B cell (primary cell): Measurements from ENCODE around the gene BCL2L11. TPM values are rescaled to one million over a fixed set of nuclear protein-coding genes. Genes with fewer than 3 reads are reported as not detected.

Experiments
- ATAC-seq: fragments of 200-7000 bp; cut with Tn5 transposase; one replicate; pipeline ENCODE4 v1.10.0; 2021; ENCODE audit warnings: low read depth, mild to moderate bottlenecking, moderate number of reproducible peaks, moderate library complexity
- CTCF ChIA-PET: fragments of 350-600 bp; sonication (Branson Sonifier 250); formaldehyde crosslinking; loops from one replicate; lab custom pipeline; 2021; ENCODE audit warnings: antibody characterized with exemption, inconsistent platforms; lab: Charles Lee
- POLR2A ChIA-PET: fragments of 350-600 bp; sonication (Branson Sonifier 250); formaldehyde crosslinking; loops from one replicate; lab custom pipeline; 2021; ENCODE audit warnings: antibody characterized with exemption; lab: Charles Lee
- DNase-seq: peaks from one replicate; pipeline ENCODE4 v3.0.0; 2013
- H2AFZ ChIP-seq: 2 replicates; pipeline ENCODE4 v1.6.1; 2012; ENCODE audit warnings: mild to moderate bottlenecking, low read depth, low read length; ENCODE audit not compliant: insufficient read depth, poor library complexity, severe bottlenecking
- H3K27ac ChIP-seq, 2 donors: 1 replicate in 1 of 2; 2 replicates in 1 of 2; pipeline ENCODE4 v1.5.1; 2012 to 2013; ENCODE audit warnings: low read length in 2 of 2, mild to moderate bottlenecking in 2 of 2, moderate library complexity in 1 of 2
- H3K27me3 ChIP-seq, 4 experiments: fragments of 200-600 bp in 1 of 4; sonication (generic) in 1 of 4; replicated peaks in 1 of 4; 1 replicate in 2 of 4; 2 replicates in 2 of 4; pipeline versions ENCODE4 v1.6.1 to v1.7.0; 2013 to 2016; ENCODE audit warnings: low read length in 3 of 4, mild to moderate bottlenecking in 2 of 4, mixed read lengths in 1 of 4, moderate library complexity in 1 of 4; ENCODE audit not compliant: insufficient read depth in 4 of 4, control insufficient read depth in 3 of 4; ENCODE audit errors: control extremely low read depth in 1 of 4
- H3K36me3 ChIP-seq, 2 experiments: replicated peaks in 1 of 2; 1 replicate in 1 of 2; 2 replicates in 1 of 2; pipeline versions ENCODE4 v1.6.1 to v1.7.1; 2013; ENCODE audit warnings: low read length in 1 of 2; ENCODE audit not compliant: insufficient read depth in 2 of 2, control insufficient read depth in 1 of 2; ENCODE audit errors: control extremely low read depth in 1 of 2, extremely low read depth in 1 of 2
- H3K4me1 ChIP-seq, 2 donors: fragments of 200-600 bp in 1 of 2; sonication (generic) in 1 of 2; 1 replicate in 1 of 2; 2 replicates in 1 of 2; pipeline versions ENCODE4 v1.5.1 to v1.6.1; 2013 to 2017; ENCODE audit warnings: low read length in 2 of 2; ENCODE audit not compliant: control insufficient read depth in 2 of 2, insufficient read depth in 2 of 2
- H3K4me2 ChIP-seq: replicated peaks from 2 replicates; pipeline ENCODE3; 2012; ENCODE audit warnings: mild to moderate bottlenecking, low read depth, low read length; ENCODE audit not compliant: poor library complexity, severe bottlenecking
- H3K4me3 ChIP-seq, 5 experiments: fragments of 200-600 bp in 1 of 5; sonication (generic) in 1 of 5; 1 replicate in 3 of 5; 2 replicates in 2 of 5; pipeline versions ENCODE4 v1.5.1 to v1.7.0; 2011 to 2016; ENCODE audit warnings: low read length in 4 of 5, mild to moderate bottlenecking in 4 of 5, low read depth in 2 of 5, control low read depth in 1 of 5, moderate library complexity in 1 of 5; ENCODE audit not compliant: insufficient read depth in 1 of 5; ENCODE audit errors: control extremely low read depth in 1 of 5, extremely low read depth in 1 of 5
- H3K79me2 ChIP-seq: fragments of 200-600 bp; sonication (generic); one replicate; pipeline ENCODE4 v1.6.0; 2016; ENCODE audit warnings: low read length; ENCODE audit not compliant: control insufficient read depth, insufficient read depth
- H3K9ac ChIP-seq: fragments of 200-600 bp; sonication (generic); 2 replicates; pipeline ENCODE4 v1.6.1; 2017; ENCODE audit warnings: mild to moderate bottlenecking, low read length, moderate library complexity
- H3K9me3 ChIP-seq, 3 donors: one replicate each; pipeline versions ENCODE4 v1.6.1 to v1.7.1; 2013; ENCODE audit warnings: low read length in 2 of 3; ENCODE audit not compliant: control insufficient read depth in 2 of 3, insufficient read depth in 1 of 3; ENCODE audit errors: control extremely low read depth in 1 of 3
- H4K20me1 ChIP-seq: 2 replicates; pipeline ENCODE4 v1.6.0; 2012; ENCODE audit warnings: mild to moderate bottlenecking, low read length; ENCODE audit not compliant: insufficient read depth, control insufficient read depth, poor library complexity, severe bottlenecking
- H3K27ac Mint-ChIP-seq: one replicate; pipeline ENCODE4 v1.8.0; 2021; ENCODE audit warnings: mixed read lengths
- H3K27me3 Mint-ChIP-seq: one replicate; pipeline ENCODE4 v1.8.0; 2021; ENCODE audit warnings: mixed read lengths
- H3K4me1 Mint-ChIP-seq: one replicate; pipeline ENCODE4 v1.8.0; 2021; ENCODE audit warnings: mixed read lengths
- H3K4me3 Mint-ChIP-seq: one replicate; pipeline ENCODE4 v1.8.0; 2021; ENCODE audit warnings: mixed read lengths
- H3K9me3 Mint-ChIP-seq: one replicate; pipeline ENCODE4 v1.8.0; 2022; ENCODE audit warnings: mixed read lengths; ENCODE audit not compliant: insufficient read depth
- EZH2 ChIP-seq: IDR thresholded peaks from 2 replicates; pipeline ENCODE4 v1.6.1; 2012; ENCODE audit warnings: borderline replicate concordance, low read depth, mild to moderate bottlenecking, moderate library complexity, low read length; ENCODE audit not compliant: insufficient read depth, poor library complexity, severe bottlenecking
- WGBS: methylation state at CpG from one replicate; pipeline ENCODE4 v1.1.5; 2013; ENCODE audit warnings: missing lambda C conversion rate; ENCODE audit not compliant: insufficient coverage; 5-methylcytosine and 5-hydroxymethylcytosine counted together
- intact Hi-C: fragments of 100-400 bp; cut with micrococcal nuclease; formaldehyde crosslinking; loops from one replicate; pipeline ENCODE4 v1.10.0; 2022
- polyA plus RNA-seq: library from polyadenylated mRNA; depleted of rRNA; stranded (reverse); fragments of >200 nt; gene quantifications from 2 replicates; pipeline ENCODE4 v1.2.3, GENCODE V29; 2012
- total RNA-seq, 2 donors: library from RNA; stranded (reverse); fragments of 120-200 nt in 1 of 2; gene quantifications; 1 replicate in 1 of 2; 2 replicates in 1 of 2; pipeline versions ENCODE4 v1.2.3 to v1.2.4, GENCODE V29; 2013 to 2022
- TF ChIP-seq, protein P1 (sequence below): fragments of 200-600 bp; IDR thresholded peaks from one replicate; pipeline ENCODE4 v1.8.0; 2022; ENCODE audit warnings: antibody characterized with exemption, mild to moderate bottlenecking

The BCL2L11 gene
- total and polyA plus RNA-seq, 2 donors (not counting 1 experiment from before 2014, with no cell fraction given) = 13.8 to 164 TPM

DNA sequence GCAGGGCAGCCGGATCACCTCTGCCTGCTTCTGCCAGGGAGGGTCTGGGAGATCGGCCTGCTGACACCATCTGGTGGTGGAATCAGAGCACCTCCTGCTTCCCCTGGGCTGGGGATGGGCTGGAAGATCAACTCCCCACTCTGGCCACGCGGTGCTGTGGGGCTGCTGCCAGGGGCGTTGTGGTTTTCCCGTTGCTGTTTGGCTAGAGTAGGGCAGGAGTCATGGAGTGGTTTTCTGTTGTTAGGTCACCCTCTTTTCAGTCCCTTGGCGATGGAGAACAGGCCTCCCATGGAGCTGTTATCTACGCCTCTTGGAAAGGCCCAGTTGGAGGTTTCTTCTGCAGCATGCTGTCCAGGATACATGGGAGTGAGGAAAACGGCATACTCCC is 15.2 kb downstream of the BCL2L11 start:
- intact Hi-C loops = no loop called here
- Histone ChIP-seq H3K4me1 (peaks cover 0 to 11% of the 10 kb centered on the region in 2 donors), H3K9me3 (peaks cover 0 to 2% (median 0%) of the 10 kb centered on the region in 3 donors), H3K9ac (no peak overlapping the region), H3K4me3 (no peak overlapping the region), H3K36me3 (peaks cover 0 to 22% of the 10 kb centered on the region in 2 experiments), H2AFZ (no peak overlapping the region), H3K79me2 (peaks cover 85% of the 10 kb centered on the region), H3K4me2 (no peak overlapping the region), H3K27me3 (no peaks in the 10 kb centered on the region), H3K27ac (no peak overlapping the region), H4K20me1 (peaks cover 77% of the 10 kb centered on the region)
- Mint-ChIP-seq H3K27ac (no peak overlapping the region), H3K4me3 (no peak overlapping the region), H3K27me3 (no peaks in the 10 kb centered on the region), H3K4me1 (peaks cover 30% of the 10 kb centered on the region), H3K9me3 (no peaks in the 10 kb centered on the region)
- no peak for ATAC-seq
- ChIA-PET CTCF (interaction anchor here (1.1 kb wide), 1 partner anchor 324 kb away, joined by 3 read pairs; no protein-coding TSS in a partner anchor), POLR2A (no interaction called here)
- TF ChIP-seq, protein P1, sequence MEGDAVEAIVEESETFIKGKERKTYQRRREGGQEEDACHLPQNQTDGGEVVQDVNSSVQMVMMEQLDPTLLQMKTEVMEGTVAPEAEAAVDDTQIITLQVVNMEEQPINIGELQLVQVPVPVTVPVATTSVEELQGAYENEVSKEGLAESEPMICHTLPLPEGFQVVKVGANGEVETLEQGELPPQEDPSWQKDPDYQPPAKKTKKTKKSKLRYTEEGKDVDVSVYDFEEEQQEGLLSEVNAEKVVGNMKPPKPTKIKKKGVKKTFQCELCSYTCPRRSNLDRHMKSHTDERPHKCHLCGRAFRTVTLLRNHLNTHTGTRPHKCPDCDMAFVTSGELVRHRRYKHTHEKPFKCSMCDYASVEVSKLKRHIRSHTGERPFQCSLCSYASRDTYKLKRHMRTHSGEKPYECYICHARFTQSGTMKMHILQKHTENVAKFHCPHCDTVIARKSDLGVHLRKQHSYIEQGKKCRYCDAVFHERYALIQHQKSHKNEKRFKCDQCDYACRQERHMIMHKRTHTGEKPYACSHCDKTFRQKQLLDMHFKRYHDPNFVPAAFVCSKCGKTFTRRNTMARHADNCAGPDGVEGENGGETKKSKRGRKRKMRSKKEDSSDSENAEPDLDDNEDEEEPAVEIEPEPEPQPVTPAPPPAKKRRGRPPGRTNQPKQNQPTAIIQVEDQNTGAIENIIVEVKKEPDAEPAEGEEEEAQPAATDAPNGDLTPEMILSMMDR = no peak
- TF ChIP-seq EZH2 = no peak
- 58% methylated on average over 6 of the region's 9 CpGs for WGBS
- DNase-seq = no peak

DNA sequence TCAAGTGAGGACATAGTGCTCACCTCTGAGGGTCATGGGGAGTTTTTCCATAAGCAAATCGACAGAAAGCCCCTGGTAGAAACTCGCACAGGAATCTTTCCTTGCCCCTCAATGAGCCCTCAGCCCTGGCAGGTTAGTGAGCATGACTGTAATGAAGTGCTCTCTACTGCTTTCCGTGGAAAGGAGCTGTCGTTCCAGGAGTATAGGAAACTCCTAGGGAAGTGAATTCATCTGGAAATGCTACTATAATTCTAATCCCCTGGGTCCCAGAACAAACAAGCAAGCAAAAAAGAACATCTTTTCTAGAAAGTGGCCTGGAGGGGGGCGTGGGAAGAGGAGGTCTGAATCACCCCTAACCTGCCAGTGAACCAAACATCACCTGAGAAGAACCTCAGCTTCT is 18.1 kb downstream of the BCL2L11 start:
- Histone ChIP-seq H3K4me3 (no peak overlapping the region), H3K79me2 (peaks cover 66% of the 10 kb centered on the region), H3K9ac (no peak overlapping the region), H3K36me3 (peaks cover 0 to 26% of the 10 kb centered on the region in 2 experiments), H4K20me1 (peaks cover 66% of the 10 kb centered on the region), H3K9me3 (peaks cover 0 to 3% (median 0%) of the 10 kb centered on the region in 3 donors), H3K4me1 (peaks cover 0 to under 1% of the 10 kb centered on the region in 2 donors), H3K4me2 (no peak overlapping the region), H3K27ac (no peak overlapping the region), H3K27me3 (no peaks in the 10 kb centered on the region), H2AFZ (no peak overlapping the region)
- TF ChIP-seq, protein P1 = no peak
- TF ChIP-seq EZH2 = no peak
- intact Hi-C loops = no loop called here
- Mint-ChIP-seq H3K4me1 (peaks cover 13% of the 10 kb centered on the region), H3K9me3 (no peaks in the 10 kb centered on the region), H3K27ac (no peak overlapping the region), H3K27me3 (no peaks in the 10 kb centered on the region), H3K4me3 (no peak overlapping the region)
- DNase-seq = no peak
- POLR2A ChIA-PET = no interaction called here
- CTCF ChIA-PET = no interaction called here
- WGBS = 87% methylated on average over 2 of the region's 5 CpGs
- no peak for ATAC-seq
